Stomach (tissue), 9 donors: ENCODE measurements around the gene PRPF19. TPM values are rescaled to one million over a fixed set of nuclear protein-coding genes. Genes with fewer than 3 reads are reported as not detected.

ENCODE experiments used
- DNase-seq, 2 donors: peaks; one replicate each; pipeline versions ENCODE4 v3.0.0 to v3.0.0-alpha.2; 2013 to 2019
- H3K27ac ChIP-seq, 5 donors: fragments of 200-600 bp in 4 of 5; sonication (generic) in 4 of 5; one replicate each; pipeline ENCODE4 v1.5.1; 2013 to 2019; ENCODE audit warnings: mild to moderate bottlenecking in 1 of 5, moderate library complexity in 1 of 5
- H3K27me3 ChIP-seq, 3 donors: fragments of 200-600 bp; sonication (generic); one replicate each; pipeline ENCODE4 v1.5.1; 2017 to 2019; ENCODE audit warnings: mixed run types in 1 of 3
- H3K36me3 ChIP-seq, 4 donors: fragments of 200-600 bp; sonication (generic); 1 replicate in 3 of 4; 2 replicates in 1 of 4; pipeline ENCODE4 v1.5.1; 2016 to 2019
- H3K4me1 ChIP-seq, 4 donors: fragments of 200-600 bp; sonication (generic); one replicate each; pipeline ENCODE4 v1.5.1; 2016 to 2019
- H3K4me3 ChIP-seq, 4 donors: fragments of 200-600 bp; sonication (generic) in 3 of 4; one replicate each; pipeline ENCODE4 v1.5.1; 2016 to 2019; ENCODE audit warnings: mild to moderate bottlenecking in 1 of 4
- H3K9me3 ChIP-seq, 4 donors: fragments of 200-600 bp; sonication (generic); one replicate each; pipeline ENCODE4 v1.5.1; 2016 to 2019
- CTCF ChIP-seq, 7 experiments: fragments of 450-650 bp in 4 of 7; fragments of 200-600 bp in 3 of 7; sonication (generic) in 3 of 7; IDR thresholded peaks; one replicate each; pipeline ENCODE4 v1.5.1; 2016 to 2019; ENCODE audit warnings: antibody characterized with exemption in 7 of 7, control low read depth in 2 of 7, mild to moderate bottlenecking in 1 of 7
- EP300 ChIP-seq: sonication (generic); formaldehyde crosslinking; IDR thresholded peaks from one replicate; pipeline ENCODE4 v1.6.1; 2017; ENCODE audit warnings: antibody characterized with exemption
- POLR2A ChIP-seq, 4 donors: fragments of 450-650 bp; IDR thresholded peaks; one replicate each; pipeline ENCODE4 v1.6.1; 2016; ENCODE audit warnings: antibody characterized with exemption in 4 of 4, control low read depth in 2 of 4, mild to moderate bottlenecking in 1 of 4, moderate library complexity in 1 of 4
- POLR2AphosphoS5 ChIP-seq, 3 donors: sonication (generic); formaldehyde crosslinking; IDR thresholded peaks; one replicate each; pipeline ENCODE4 v1.6.1; 2016; ENCODE audit warnings: antibody characterized with exemption in 3 of 3
- WGBS, 5 donors: extraction: QIAGEN DNeasy Blood & Tissue Kit in 3 of 5; methylation state at CpG; one replicate each; pipeline versions ENCODE4 v1.1.5 to v1.1.7; 2013 to 2018; 5-methylcytosine and 5-hydroxymethylcytosine counted together
- intact Hi-C: fragments of 100-400 bp; cut with DNase I; formaldehyde crosslinking; loops from one replicate; pipeline ENCODE4 v1.15.1; 2023; ENCODE audit warnings: low total_unique reads
- polyA plus RNA-seq, 3 donors: library from polyadenylated mRNA; stranded (reverse); fragments of 200-250 nt; gene quantifications; one replicate each; pipeline ENCODE4 v1.2.3, GENCODE V29; 2013
- total RNA-seq, 5 donors: library from RNA; depleted of rRNA; stranded (reverse); fragments of >200 nt; gene quantifications; one replicate each; pipeline versions ENCODE4 v1.1.0 to v1.2.3, GENCODE V29; 2014 to 2016
- donor health status: healthy with polysubstance abuse.
- donor health status: Bipolar disorder and iron deficiency.
- donor health status: healthy.

PRPF19 gene
- total and polyA plus RNA-seq, 8 donors: 3.5 to 86.1 (median 50.3) TPM

DNA sequence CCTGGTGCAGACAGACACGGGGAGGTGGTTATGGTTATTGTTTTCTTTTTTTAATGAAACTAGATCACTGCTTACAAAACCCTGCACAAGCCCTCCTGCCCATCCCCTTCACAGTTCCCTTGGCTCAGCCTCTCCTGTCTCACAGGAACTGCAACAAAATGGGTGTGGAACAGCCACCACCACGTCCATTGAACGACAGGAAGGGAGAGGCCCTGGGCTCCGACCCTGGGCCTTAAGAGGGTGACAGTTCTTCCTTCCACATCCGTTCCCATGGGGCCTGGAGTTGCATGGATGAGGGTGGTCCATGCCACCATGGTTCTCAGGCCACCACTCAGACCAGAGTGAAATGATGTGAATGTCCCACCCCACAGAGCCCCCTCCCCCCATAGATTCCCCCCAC is 15.7 kb downstream of the PRPF19 start:
- no peak for DNase-seq
- no peaks in the 10 kb centered on the region for H3K9me3 ChIP-seq
- H3K4me3 ChIP-seq: no peak overlapping the region
- peaks cover 0 to 20% (median 11%) of the 10 kb centered on the region in 4 donors for H3K4me1 ChIP-seq
- H3K27me3 ChIP-seq: no peaks in the 10 kb centered on the region
- WGBS, 5 donors: 67 to 73% (median 68%) methylated on average over 5 of the region's 5 CpGs
- intact Hi-C loops: no loop called here
- H3K36me3 ChIP-seq: peaks cover 23 to 65% (median 61%) of the 10 kb centered on the region in 4 donors
- TF ChIP-seq EP300 (no peak), CTCF (IDR thresholded peaks at IDR 0.05) (no peak), POLR2AphosphoS5 (IDR thresholded peaks at IDR 0.05) (no peak), POLR2A (IDR thresholded peaks at IDR 0.05) (no peak)
- H3K27ac ChIP-seq: no peak overlapping the region

- no peaks in the 10 kb centered on the region for H3K27me3 ChIP-seq
- 29 to 50% (median 37%) methylated on average over 6 of the region's 6 CpGs for WGBS, 5 donors
- H3K9me3 ChIP-seq: no peaks in the 10 kb centered on the region
- H3K4me3 ChIP-seq: no peak overlapping the region
- intact Hi-C loops: no loop called here
- TF ChIP-seq CTCF (IDR thresholded peaks at IDR 0.05) (no peak), POLR2AphosphoS5 (IDR thresholded peaks at IDR 0.05) (no peak), POLR2A (IDR thresholded peaks at IDR 0.05) (no peak), EP300 (no peak)
- no peak for DNase-seq
- peaks cover 16 to 57% (median 53%) of the 10 kb centered on the region in 4 donors for H3K36me3 ChIP-seq
- no peak overlapping the region for H3K27ac ChIP-seq
- peaks cover 0 to 20% (median 11%) of the 10 kb centered on the region in 4 donors for H3K4me1 ChIP-seq
These were observed 16.5 kb downstream of the PRPF19 start for GRCh38 chr11:60889869-60890311.

GRCh38 chr11:60887556-60887955 is 18.8 kb downstream of the PRPF19 start:
- DNase-seq: peak; percentile 61 to 79
- no peaks in the 10 kb centered on the region for H3K27me3 ChIP-seq
- no peaks in the 10 kb centered on the region for H3K9me3 ChIP-seq
- H3K27ac ChIP-seq: no peak overlapping the region
- H3K4me1 ChIP-seq: peaks cover 0 to 20% (median 11%) of the 10 kb centered on the region in 4 donors
- peaks cover 0 to 34% (median 30%) of the 10 kb centered on the region in 4 donors for H3K36me3 ChIP-seq
- no peak overlapping the region for H3K4me3 ChIP-seq
- WGBS, 5 donors: 48 to 52% (median 49%) methylated on average over 5 of the region's 5 CpGs
- intact Hi-C loops: no loop called here
- no peak for TF ChIP-seq POLR2A (IDR thresholded peaks at IDR 0.05)
- peak in 1 of 3 donors; percentile 27 for TF ChIP-seq POLR2AphosphoS5 (IDR thresholded peaks at IDR 0.05)
- TF ChIP-seq EP300: no peak
- peak in 5 of 7 experiments; percentile 33 to 59 (median 53) for TF ChIP-seq CTCF (IDR thresholded peaks at IDR 0.05)

DNA sequence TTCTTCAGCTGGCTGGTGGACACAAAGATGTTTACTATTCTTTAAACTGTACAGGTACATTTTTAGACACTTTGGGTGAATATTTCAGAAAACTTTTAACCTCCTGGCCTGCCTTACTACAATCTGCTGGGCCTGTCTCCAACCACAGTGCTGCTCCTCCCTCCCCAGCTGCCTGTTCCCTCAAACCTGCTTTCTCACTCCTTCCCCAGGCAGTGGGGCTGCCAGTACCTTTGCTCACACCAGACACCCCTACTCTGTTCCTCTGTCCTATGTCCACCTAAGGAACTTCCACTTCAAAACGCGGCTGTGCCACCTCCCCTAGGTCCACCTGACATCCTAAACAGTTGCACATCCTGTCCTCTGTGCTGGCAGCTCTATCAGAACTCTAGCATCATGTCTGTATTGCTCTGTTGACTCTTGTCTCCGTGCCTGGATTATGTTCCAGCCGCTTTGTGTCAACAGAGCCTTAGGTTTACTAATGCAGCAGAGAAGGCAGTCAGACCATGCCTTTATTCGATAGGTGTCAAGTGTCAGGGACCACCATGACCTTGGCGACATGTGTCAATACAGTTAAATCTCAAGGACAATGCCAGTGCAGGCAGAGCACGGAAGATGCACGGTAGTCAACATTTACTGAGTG is 25.6 kb downstream of the PRPF19 start:
- peak overlapping the region in 2 of 5 donors; percentile 17 to 57 for H3K27ac ChIP-seq
- intact Hi-C loops: no loop called here
- H3K36me3 ChIP-seq: peaks cover 0 to 26% (median 18%) of the 10 kb centered on the region in 4 donors
- H3K4me3 ChIP-seq: no peak overlapping the region
- H3K27me3 ChIP-seq: no peaks in the 10 kb centered on the region
- TF ChIP-seq POLR2A (IDR thresholded peaks at IDR 0.05) (no peak), POLR2AphosphoS5 (IDR thresholded peaks at IDR 0.05) (no peak), CTCF (IDR thresholded peaks at IDR 0.05) (no peak), EP300 (no peak)
- WGBS, 5 donors: 52 to 65% (median 56%) methylated on average over 8 of the region's 8 CpGs
- H3K4me1 ChIP-seq: peaks cover 0 to 30% (median 14%) of the 10 kb centered on the region in 4 donors
- DNase-seq: no peak
- H3K9me3 ChIP-seq: no peaks in the 10 kb centered on the region
